Measurements from ENCODE around the gene MAU2.
"Not testable (repeated sequence)": the region's sequence is repeated elsewhere in the genome, so short reads cannot be mapped to it uniquely, and the experiment has no call there.

MAU2 gene

DNA sequence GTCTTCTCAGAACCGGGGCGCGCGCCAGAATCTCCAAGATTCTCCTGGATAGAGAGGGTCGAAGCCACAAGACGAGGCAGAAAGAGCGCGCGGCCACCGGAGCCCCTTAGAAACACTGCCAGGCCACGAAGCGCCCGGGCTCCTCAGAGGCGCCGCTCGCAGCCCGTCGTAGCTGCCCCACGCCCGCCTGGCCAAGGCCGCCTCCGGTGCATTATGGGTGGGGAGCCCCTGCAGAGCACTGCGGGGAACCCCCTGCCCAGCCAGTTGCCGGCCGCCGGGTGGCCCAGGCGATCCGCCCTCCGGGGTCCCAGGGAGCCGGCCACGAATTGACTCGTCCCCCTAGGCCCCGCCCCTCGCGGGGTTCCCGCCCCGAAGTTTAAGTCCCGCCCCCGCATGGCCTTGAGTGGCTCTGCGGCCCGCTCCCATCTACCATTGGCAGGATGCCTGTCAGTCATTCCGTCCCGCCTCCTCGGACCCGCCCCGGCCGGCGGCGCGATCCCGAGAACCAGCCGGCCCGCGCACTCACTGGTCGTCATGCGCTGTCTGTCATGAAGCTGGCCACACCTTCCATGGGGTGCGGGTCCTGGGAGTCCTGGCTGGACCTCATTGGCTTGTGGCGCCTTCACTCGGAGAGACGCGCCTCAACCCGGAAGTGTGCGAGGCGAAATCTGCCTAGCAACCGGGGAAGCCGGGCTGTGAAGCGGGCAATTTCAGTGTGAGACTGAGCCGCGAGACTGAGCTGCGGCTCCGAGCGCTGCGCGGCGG, 64.7 kb downstream of the MAU2 start:
- H3K4me3 ChIP-seq (ENCODE audit: low read depth, low read length) = peak overlapping the region; percentile 78
- TF ChIP-seq, protein P1, sequence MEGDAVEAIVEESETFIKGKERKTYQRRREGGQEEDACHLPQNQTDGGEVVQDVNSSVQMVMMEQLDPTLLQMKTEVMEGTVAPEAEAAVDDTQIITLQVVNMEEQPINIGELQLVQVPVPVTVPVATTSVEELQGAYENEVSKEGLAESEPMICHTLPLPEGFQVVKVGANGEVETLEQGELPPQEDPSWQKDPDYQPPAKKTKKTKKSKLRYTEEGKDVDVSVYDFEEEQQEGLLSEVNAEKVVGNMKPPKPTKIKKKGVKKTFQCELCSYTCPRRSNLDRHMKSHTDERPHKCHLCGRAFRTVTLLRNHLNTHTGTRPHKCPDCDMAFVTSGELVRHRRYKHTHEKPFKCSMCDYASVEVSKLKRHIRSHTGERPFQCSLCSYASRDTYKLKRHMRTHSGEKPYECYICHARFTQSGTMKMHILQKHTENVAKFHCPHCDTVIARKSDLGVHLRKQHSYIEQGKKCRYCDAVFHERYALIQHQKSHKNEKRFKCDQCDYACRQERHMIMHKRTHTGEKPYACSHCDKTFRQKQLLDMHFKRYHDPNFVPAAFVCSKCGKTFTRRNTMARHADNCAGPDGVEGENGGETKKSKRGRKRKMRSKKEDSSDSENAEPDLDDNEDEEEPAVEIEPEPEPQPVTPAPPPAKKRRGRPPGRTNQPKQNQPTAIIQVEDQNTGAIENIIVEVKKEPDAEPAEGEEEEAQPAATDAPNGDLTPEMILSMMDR (IDR thresholded peaks at IDR 0.05; ENCODE audit: low read depth, low read length, missing control alignments) = no peak
- in situ Hi-C loops (cut with HindIII; ENCODE audit: low sequenced_read_pairs) = no loop called here
- DNase-seq (ENCODE audit: low read depth) = peak; percentile 100

DNA sequence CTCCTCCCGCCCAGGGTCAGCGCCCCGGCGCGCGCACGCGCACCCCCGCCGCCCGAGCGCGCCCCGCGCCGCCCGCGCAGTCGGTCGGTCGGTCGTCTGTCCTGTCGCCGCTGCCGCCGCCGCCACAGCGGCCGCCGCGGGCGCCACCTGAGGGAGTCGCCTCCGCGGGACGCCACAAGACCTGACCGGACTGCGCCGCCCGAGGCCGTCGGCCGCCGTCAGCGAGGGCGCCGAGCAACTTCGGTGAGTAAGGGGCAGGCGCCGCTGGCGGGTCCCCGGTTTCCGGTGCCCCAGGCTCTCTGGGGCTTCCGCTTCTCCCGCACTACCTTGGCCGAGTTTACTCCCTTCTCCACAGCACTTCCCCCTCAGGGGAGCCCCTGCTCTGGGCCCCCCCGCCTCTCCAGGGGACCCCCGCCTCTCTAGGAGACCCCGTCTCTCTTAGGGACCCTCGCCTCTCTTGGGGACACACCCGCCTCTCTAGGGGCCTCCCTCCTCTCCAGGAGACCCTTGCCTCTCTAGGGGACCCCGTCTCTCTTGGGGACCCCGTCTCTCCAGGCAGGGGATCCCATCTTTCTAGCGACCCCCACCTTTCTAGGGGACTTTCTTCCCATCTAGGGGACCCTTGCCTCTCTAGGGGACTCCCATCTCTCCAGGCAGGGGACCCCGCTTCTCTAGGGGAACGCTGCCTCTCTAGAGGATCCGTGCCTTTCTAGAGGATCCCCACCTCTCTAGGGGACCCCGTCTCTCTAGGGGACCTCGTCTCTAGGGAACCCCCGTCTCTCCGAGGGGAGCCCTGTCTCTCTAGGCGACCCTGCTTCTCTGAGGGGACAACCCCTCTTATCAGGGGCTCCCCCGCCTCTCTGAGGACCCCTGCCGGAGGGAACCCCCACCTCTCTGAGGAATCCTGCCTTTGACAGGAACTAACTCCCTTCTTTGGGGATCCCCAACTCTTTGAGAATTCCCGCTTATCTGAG, 65.6 kb downstream of the MAU2 start:
- in situ Hi-C loops (cut with HindIII; ENCODE audit: low sequenced_read_pairs) = no loop called here
- TF ChIP-seq, protein P1 (IDR thresholded peaks at IDR 0.05; ENCODE audit: low read depth, low read length, missing control alignments) = peak; percentile 35
- H3K4me3 ChIP-seq (ENCODE audit: low read depth, low read length) = peak overlapping the region; percentile 78
- no peak for DNase-seq (ENCODE audit: low read depth)

DNA sequence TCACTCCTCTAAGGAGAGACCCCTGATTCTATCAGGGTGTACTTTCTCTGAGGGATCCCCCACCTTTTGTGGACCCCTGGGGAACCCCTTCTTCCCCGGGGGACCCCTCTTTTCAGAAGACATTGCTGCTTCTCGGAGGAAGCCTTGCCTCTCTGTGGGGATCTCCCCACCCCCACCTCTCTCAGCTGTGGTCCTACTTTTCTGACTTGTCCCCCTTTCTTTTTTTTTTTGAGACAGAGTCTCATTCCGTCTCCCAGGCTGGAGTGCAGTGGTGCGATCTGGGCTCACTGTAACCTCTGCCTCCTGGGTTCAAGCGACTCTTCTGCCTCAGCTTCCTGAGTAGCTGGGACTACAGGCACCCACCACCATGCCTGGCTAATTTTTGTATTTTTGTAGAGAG, 66.5 kb downstream of the MAU2 start:
- no peak for DNase-seq (ENCODE audit: low read depth)
- TF ChIP-seq, protein P1 (IDR thresholded peaks at IDR 0.05; ENCODE audit: low read depth, low read length, missing control alignments) = no peak
- H3K4me3 ChIP-seq (ENCODE audit: low read depth, low read length) = peak overlapping the region; percentile 78
- in situ Hi-C loops (cut with HindIII; ENCODE audit: low sequenced_read_pairs) = no loop called here

DNA sequence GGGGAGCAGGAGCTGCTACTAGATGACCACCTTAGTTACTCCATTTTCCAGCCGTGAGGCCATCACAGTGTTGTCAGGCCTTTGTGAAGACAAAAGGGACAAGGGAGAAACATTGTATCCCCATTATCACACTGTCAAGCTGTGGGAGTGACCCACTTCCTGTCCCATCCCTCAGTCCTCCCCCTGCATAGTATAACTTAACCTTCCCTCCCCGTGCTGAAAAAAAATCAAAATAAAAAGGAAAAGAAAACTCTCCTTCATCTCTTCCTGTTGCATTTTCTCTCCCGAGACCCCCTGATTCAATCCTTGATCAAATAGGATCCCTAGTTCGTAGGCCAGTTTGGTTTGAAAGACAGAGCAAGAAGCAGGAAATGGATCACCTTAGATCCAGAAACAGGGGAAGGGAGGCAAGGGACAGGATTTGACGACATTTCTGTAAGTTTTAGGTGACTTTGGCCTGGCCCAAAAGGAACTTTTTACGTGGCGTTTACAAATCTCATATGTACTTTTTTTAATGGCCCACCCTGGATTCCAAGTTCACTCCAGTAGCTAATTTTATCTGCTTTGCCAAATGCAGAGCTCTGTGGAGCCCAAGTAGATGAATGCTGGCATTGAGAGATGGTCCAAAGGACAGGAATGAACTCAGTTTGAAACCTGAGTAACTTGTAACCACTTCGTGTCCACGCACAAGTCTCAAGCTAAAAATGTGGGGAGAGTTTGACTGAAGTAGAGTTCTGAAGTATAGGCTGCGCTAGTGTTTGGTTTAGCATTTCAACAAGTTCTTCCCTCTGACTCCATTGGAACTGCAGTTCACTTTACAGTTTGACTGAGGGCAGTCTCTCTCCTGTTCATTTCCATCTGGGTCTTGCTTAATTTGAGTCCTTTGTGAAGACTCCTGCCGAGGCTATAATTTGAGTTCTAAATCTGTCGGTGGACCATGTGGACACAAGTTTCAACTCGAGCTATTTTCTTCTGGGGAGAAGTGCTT, 68.2 kb downstream of the MAU2 start:
- in situ Hi-C loops (cut with HindIII; ENCODE audit: low sequenced_read_pairs) = no loop called here
- no peak overlapping the region for H3K4me3 ChIP-seq (ENCODE audit: low read depth, low read length)
- TF ChIP-seq, protein P1 (IDR thresholded peaks at IDR 0.05; ENCODE audit: low read depth, low read length, missing control alignments) = no peak
- no peak for DNase-seq (ENCODE audit: low read depth)

DNA sequence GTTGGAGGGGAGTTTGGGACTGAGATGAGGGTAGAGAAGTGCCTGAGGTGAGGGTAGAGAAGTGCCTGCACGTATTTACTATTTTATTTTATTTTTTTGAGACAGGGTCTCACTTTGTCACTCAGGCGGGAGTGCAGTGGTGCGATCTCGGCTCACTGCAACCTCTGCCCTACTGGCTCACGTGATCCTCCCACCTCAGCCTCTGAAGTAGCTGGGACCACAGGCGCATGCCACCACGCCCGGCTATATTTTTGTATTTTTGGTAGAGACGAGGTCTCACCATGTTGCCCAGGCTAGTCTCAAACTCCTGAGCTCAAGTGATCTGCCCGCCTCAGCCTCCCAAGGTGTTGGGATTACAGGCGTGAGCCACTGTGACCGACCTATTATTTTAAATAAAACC, 69.1 kb downstream of the MAU2 start:
- in situ Hi-C loops (cut with HindIII; ENCODE audit: low sequenced_read_pairs); DNase-seq (ENCODE audit: low read depth); H3K4me3 ChIP-seq (ENCODE audit: low read depth, low read length): not testable (repeated sequence)

DNA sequence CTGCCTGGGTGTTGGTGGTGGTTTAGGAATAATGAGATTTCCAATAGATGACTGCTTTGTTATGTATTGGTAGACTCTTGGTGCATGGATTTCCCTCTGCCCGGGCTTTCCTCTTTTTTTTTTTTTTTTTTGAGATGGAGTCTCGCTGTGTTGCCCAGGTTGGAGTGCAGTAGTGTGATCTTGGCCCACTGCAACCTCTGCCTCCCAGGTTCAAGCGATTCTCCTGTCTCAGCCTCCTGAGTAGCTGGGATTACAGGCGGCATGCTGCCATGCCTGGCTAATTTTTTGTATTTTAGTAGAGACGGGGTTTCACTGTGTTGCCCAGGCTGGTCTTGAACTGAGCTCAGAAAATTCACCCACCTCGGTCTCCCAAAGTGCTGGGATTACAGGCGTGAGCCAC, 73.7 kb downstream of the MAU2 start:
- DNase-seq (ENCODE audit: low read depth); H3K4me3 ChIP-seq (ENCODE audit: low read depth, low read length); in situ Hi-C loops (cut with HindIII; ENCODE audit: low sequenced_read_pairs): not testable (repeated sequence)
